ENCODE data around the gene LYZL6.
A peak's percentile ranks its signal among the peaks of the same experiment; 100 is the strongest.

The LYZL6 gene

GRCh38 chr17:35932586-35932985, 10.9 kb downstream of the LYZL6 start:
- no peak for DNase-seq (ENCODE audit: low read depth)
- H3K4me3 ChIP-seq (ENCODE audit: low read depth, low read length) = no peak overlapping the region
- TF ChIP-seq MAX (IDR thresholded peaks at IDR 0.05; ENCODE audit: low read depth, low read length) = no peak
- no peak for TF ChIP-seq CTCF (IDR thresholded peaks at IDR 0.05; ENCODE audit: low read depth, low read length)
- no peak for TF ChIP-seq POLR2A (IDR thresholded peaks at IDR 0.05; ENCODE audit: extremely low read depth, insufficient read length)

- no peak overlapping the region for H3K4me3 ChIP-seq (ENCODE audit: low read depth, low read length)
- TF ChIP-seq MAX (IDR thresholded peaks at IDR 0.05; ENCODE audit: low read depth, low read length) = no peak
- no peak for TF ChIP-seq POLR2A (IDR thresholded peaks at IDR 0.05; ENCODE audit: extremely low read depth, insufficient read length)
- no peak for TF ChIP-seq CTCF (IDR thresholded peaks at IDR 0.05; ENCODE audit: low read depth, low read length)
- no peak for TF ChIP-seq MYC (IDR thresholded peaks at IDR 0.05; ENCODE audit: low read depth, low read length)
- DNase-seq (ENCODE audit: low read depth) = no peak
These were observed 11.6 kb downstream of the LYZL6 start for GRCh38 chr17:35931794-35932425.

DNA sequence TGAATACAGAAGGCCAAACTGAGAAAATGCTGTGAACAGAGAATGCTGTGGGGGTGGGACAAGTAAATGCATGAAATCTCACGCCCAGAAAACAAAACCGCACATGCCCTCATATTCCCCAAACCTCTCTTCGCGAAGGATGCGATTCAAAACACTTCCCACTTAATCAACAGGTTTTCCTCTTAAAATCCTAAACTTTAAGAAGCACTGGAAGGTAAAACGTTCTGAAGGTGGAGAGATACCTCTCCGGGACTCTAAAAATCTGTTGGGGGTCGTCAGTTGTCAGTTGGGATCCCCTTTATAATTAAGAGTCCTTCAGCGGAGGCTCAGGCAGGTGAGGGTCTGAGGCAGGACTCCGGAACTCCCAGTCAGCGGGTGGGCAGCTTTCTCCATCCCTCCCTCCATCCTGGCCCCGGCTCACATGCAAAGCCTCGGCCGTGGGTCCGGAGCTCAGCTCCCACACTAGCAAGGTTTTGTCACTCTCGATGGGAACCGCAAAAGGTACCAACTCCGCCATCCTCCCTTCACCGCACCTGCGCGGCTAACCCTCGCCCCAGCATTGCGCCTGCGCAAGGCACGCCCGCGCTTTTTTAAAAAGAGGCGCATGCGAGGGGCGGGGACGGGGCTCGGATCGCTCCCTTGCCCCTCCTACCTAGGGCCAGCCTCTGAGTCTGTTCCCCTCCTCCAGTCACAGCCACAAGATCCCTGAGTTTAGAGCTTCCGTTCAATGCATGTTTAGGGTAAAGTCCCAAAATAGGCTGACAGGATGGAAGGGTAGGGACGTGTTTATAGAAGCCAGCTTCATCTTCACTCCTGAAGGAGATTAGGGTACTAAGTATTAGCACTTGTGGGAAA, 13.1 kb downstream of the LYZL6 start, which contains the start of gene RDM1:
RDM1 (minus strand) TSS at position 563 of the 855 bp plus-strand sequence; CDS start at position 517, 46 bp downstream.
- TF ChIP-seq MAX (IDR thresholded peaks at IDR 0.05; ENCODE audit: low read depth, low read length) (peak; percentile 76), POLR2A (IDR thresholded peaks at IDR 0.05; ENCODE audit: extremely low read depth, insufficient read length) (peak; percentile 52), MYC (IDR thresholded peaks at IDR 0.05; ENCODE audit: low read depth, low read length) (peak; percentile 75), CTCF (IDR thresholded peaks at IDR 0.05; ENCODE audit: low read depth, low read length) (no peak)
- H3K4me3 ChIP-seq (ENCODE audit: low read depth, low read length) = peak within 1 kb of the TSS; percentile 78
- DNase-seq (ENCODE audit: low read depth) = peak; percentile 94

- DNase-seq (ENCODE audit: low read depth) = no peak
- H3K4me3 ChIP-seq (ENCODE audit: low read depth, low read length) = no peak overlapping the region
- no peak for TF ChIP-seq MAX (IDR thresholded peaks at IDR 0.05; ENCODE audit: low read depth, low read length)
- TF ChIP-seq MYC (IDR thresholded peaks at IDR 0.05; ENCODE audit: low read depth, low read length) = no peak
- TF ChIP-seq POLR2A (IDR thresholded peaks at IDR 0.05; ENCODE audit: extremely low read depth, insufficient read length) = no peak
- TF ChIP-seq CTCF (IDR thresholded peaks at IDR 0.05; ENCODE audit: low read depth, low read length) = no peak
These were observed 15.8 kb downstream of the LYZL6 start for GRCh38 chr17:35927714-35928113.

DNA sequence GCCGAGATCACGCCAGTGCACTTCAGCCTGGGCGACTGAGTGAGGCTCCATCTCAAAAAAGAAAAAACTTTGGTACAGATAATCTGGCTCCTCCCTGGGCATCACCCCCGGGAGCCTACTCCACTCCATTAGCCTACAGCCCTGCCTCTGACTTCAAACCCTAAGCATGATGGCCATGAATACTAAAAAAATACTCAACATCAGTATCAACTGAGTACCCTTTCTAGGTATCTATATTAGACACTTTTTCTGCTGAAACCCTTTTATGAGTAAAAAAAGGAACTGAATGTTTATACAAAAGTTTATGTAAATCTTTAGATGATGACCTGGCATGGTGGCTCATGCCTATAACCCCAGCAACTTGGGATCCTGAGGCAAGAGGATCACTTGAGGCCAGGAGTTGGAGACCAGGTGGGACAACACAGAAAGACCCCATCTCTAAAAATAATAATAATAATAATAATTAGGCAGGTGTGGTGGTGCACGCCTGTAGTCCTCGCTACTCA, 19.9 kb downstream of the LYZL6 start:
- no peak overlapping the region for H3K4me3 ChIP-seq (ENCODE audit: low read depth, low read length)
- no peak for DNase-seq (ENCODE audit: low read depth)
- TF ChIP-seq POLR2A (IDR thresholded peaks at IDR 0.05; ENCODE audit: extremely low read depth, insufficient read length) (no peak), MAX (IDR thresholded peaks at IDR 0.05; ENCODE audit: low read depth, low read length) (no peak), CTCF (IDR thresholded peaks at IDR 0.05; ENCODE audit: low read depth, low read length) (no peak), MYC (IDR thresholded peaks at IDR 0.05; ENCODE audit: low read depth, low read length) (no peak)
